H1 (cell line): ENCODE measurements around the gene CDC42EP5. TPM values are rescaled to one million over a fixed set of nuclear protein-coding genes. Genes with fewer than 3 reads are reported as not detected.

Experiments
- CTCF ChIA-PET: fragments of 300-600 bp; sonication (Branson Sonifier 250); formaldehyde crosslinking; loops from one replicate; lab custom pipeline; 2021; ENCODE audit not compliant: partially characterized antibody; lab: Charles Lee
- POLR2A ChIA-PET: fragments of 300-600 bp; sonication (Branson Sonifier 250); formaldehyde crosslinking; loops from one replicate; lab custom pipeline; 2021; ENCODE audit warnings: inconsistent platforms; ENCODE audit not compliant: partially characterized antibody; lab: Charles Lee
- DNase-seq, 2 experiments: peaks; one replicate each; pipeline versions ENCODE4 v3.0.0 to v3.0.0-alpha.2; 2010 to 2022; ENCODE audit warnings: low spot score in 2 of 2, low read depth in 1 of 2, mixed read lengths in 1 of 2
- FAIRE-seq: peaks from 2 replicates; lab custom pipeline; 2011; peaks lifted over from hg19 to GRCh38; lab: Jason Lieb, UNC
- H2AFZ ChIP-seq: 2 replicates; pipeline ENCODE4 v1.8.1; 2012; ENCODE audit warnings: low read length, inconsistent platforms
- H2AK5ac ChIP-seq: 2 replicates; pipeline ENCODE4 v1.6.1; 2013; ENCODE audit warnings: low read depth, low read length
- H2BK120ac ChIP-seq: replicated peaks from 2 replicates; pipeline ENCODE3; 2013; ENCODE audit warnings: low read depth, low read length, inconsistent platforms
- H2BK12ac ChIP-seq: 2 replicates; pipeline ENCODE4 v1.6.1; 2013; ENCODE audit warnings: low read depth, low read length
- H2BK15ac ChIP-seq: 2 replicates; pipeline ENCODE4 v1.6.1; 2013; ENCODE audit warnings: low read length
- H2BK20ac ChIP-seq: 2 replicates; pipeline ENCODE4 v1.6.1; 2013; ENCODE audit warnings: low read length
- H2BK5ac ChIP-seq: 2 replicates; pipeline ENCODE4 v1.6.1; 2013; ENCODE audit warnings: low read depth, low read length
- H3K14ac ChIP-seq: 2 replicates; pipeline ENCODE4 v1.6.1; 2013; ENCODE audit warnings: inconsistent platforms; ENCODE audit not compliant: insufficient read length
- H3K18ac ChIP-seq: 2 replicates; pipeline ENCODE4 v1.6.1; 2013; ENCODE audit warnings: low read length; ENCODE audit errors: extremely low read depth
- H3K23ac ChIP-seq: 2 replicates; pipeline ENCODE4 v1.6.1; 2013; ENCODE audit warnings: inconsistent platforms; ENCODE audit not compliant: insufficient read length
- H3K23me2 ChIP-seq: 2 replicates; pipeline ENCODE4 v1.6.1; 2013; ENCODE audit warnings: low read depth, low read length
- H3K27ac ChIP-seq: 2 replicates; pipeline ENCODE4 v1.6.1; 2011; ENCODE audit warnings: low read depth, low read length, inconsistent platforms
- H3K27me3 ChIP-seq, 4 experiments: replicated peaks in 1 of 4; 1 replicate in 1 of 4; 2 replicates in 3 of 4; pipeline versions ENCODE4 v1.6.1 to v1.8.1; 2011 to 2013; ENCODE audit warnings: low read length in 3 of 4, mild to moderate bottlenecking in 3 of 4, inconsistent platforms in 2 of 4, mixed read lengths in 2 of 4, moderate library complexity in 1 of 4; ENCODE audit not compliant: control insufficient read depth in 3 of 4, insufficient read depth in 3 of 4; ENCODE audit errors: extremely low read depth in 1 of 4
- H3K36me3 ChIP-seq, 4 experiments: 2 replicates each; pipeline versions ENCODE4 v1.6.1 to v1.8.1; 2011 to 2013; ENCODE audit warnings: mild to moderate bottlenecking in 4 of 4, low read length in 3 of 4, moderate library complexity in 2 of 4, control low read depth in 1 of 4, inconsistent platforms in 1 of 4; ENCODE audit not compliant: insufficient read depth in 4 of 4, control insufficient read depth in 2 of 4
- H3K4ac ChIP-seq: replicated peaks from 2 replicates; pipeline ENCODE3; 2013; ENCODE audit warnings: low read length, low read depth, mixed read lengths, inconsistent platforms; ENCODE audit not compliant: insufficient read length
- H3K4me1 ChIP-seq, 4 experiments: replicated peaks in 1 of 4; 1 replicate in 1 of 4; 2 replicates in 3 of 4; pipeline versions ENCODE4 v1.6.1 to v1.8.1; 2011 to 2013; ENCODE audit warnings: low read length in 3 of 4, inconsistent platforms in 2 of 4, mixed read lengths in 1 of 4; ENCODE audit not compliant: insufficient read depth in 4 of 4, control insufficient read depth in 3 of 4
- H3K4me2 ChIP-seq, 2 experiments: 2 replicates each; pipeline versions ENCODE4 v1.6.1 to v1.8.1; 2011 to 2013; ENCODE audit warnings: low read depth in 2 of 2, low read length in 2 of 2, control low read depth in 1 of 2, inconsistent platforms in 1 of 2, mild to moderate bottlenecking in 1 of 2; ENCODE audit not compliant: insufficient read depth in 1 of 2
- H3K4me3 ChIP-seq, 4 experiments: fragments of 200-600, 300-600 bp in 1 of 4; sonication (generic), shearing (Covaris generic), sonication (Bioruptor Twin) in 1 of 4; 2 replicates each; pipeline versions ENCODE4 v1.5.1 to v1.8.1; 2011 to 2016; ENCODE audit warnings: low read length in 4 of 4, low read depth in 3 of 4, control low read depth in 2 of 4, inconsistent platforms in 2 of 4, mild to moderate bottlenecking in 2 of 4, mixed read lengths in 1 of 4, moderate library complexity in 1 of 4; ENCODE audit not compliant: insufficient read depth in 2 of 4; ENCODE audit errors: extremely low read depth in 1 of 4
- H3K56ac ChIP-seq: replicated peaks from 2 replicates; pipeline ENCODE3; 2013; ENCODE audit warnings: low read depth, mild to moderate bottlenecking, mixed read lengths, low read length, inconsistent platforms; ENCODE audit not compliant: insufficient read length
- H3K79me1 ChIP-seq: 2 replicates; pipeline ENCODE4 v1.6.1; 2013; ENCODE audit warnings: low read depth, low read length, control low read depth
- H3K79me2 ChIP-seq, 2 experiments: 2 replicates each; pipeline versions ENCODE4 v1.6.1 to v1.8.1; 2012 to 2013; ENCODE audit warnings: low read length in 2 of 2, mild to moderate bottlenecking in 2 of 2, inconsistent platforms in 1 of 2; ENCODE audit not compliant: insufficient read depth in 2 of 2, control insufficient read depth in 1 of 2
- H3K9ac ChIP-seq, 4 experiments: replicated peaks in 1 of 4; 1 replicate in 1 of 4; 2 replicates in 3 of 4; pipeline versions ENCODE4 v1.6.1 to v1.8.1; 2011 to 2013; ENCODE audit warnings: low read depth in 3 of 4, low read length in 3 of 4, control low read depth in 2 of 4, mild to moderate bottlenecking in 2 of 4, moderate library complexity in 2 of 4, inconsistent platforms in 1 of 4; ENCODE audit errors: extremely low read depth in 1 of 4
- H3K9me3 ChIP-seq, 2 experiments: 2 replicates each; pipeline versions ENCODE4 v1.6.1 to v1.8.1; 2012 to 2013; ENCODE audit warnings: mild to moderate bottlenecking in 2 of 2, moderate library complexity in 2 of 2, control low read depth in 1 of 2, inconsistent platforms in 1 of 2, low read depth in 1 of 2, low read length in 1 of 2, mixed read lengths in 1 of 2; ENCODE audit not compliant: insufficient read depth in 2 of 2
- H4K20me1 ChIP-seq, 2 experiments: replicated peaks in 1 of 2; 2 replicates each; pipeline versions ENCODE3 to v1.8.1; 2011 to 2013; ENCODE audit warnings: inconsistent platforms in 2 of 2, low read length in 2 of 2, mild to moderate bottlenecking in 1 of 2; ENCODE audit not compliant: insufficient read depth in 2 of 2, control insufficient read depth in 1 of 2
- H4K5ac ChIP-seq: 2 replicates; pipeline ENCODE4 v1.6.1; 2013; ENCODE audit warnings: low read length, low read depth, mixed read lengths, inconsistent platforms; ENCODE audit not compliant: insufficient read length
- H4K8ac ChIP-seq: 2 replicates; pipeline ENCODE4 v1.8.0; 2013; ENCODE audit warnings: mild to moderate bottlenecking, moderate library complexity, low read length, inconsistent platforms; ENCODE audit not compliant: insufficient read depth; ENCODE audit errors: extremely low read depth
- H4K91ac ChIP-seq: replicated peaks from 2 replicates; pipeline ENCODE3; 2013; ENCODE audit warnings: low read length, mixed read lengths, inconsistent platforms; ENCODE audit not compliant: insufficient read length
- BACH1 ChIP-seq: IDR thresholded peaks from 2 replicates; pipeline ENCODE4 v1.6.1; 2012; ENCODE audit warnings: low read length, improper control_type of control experiment
- BRCA1 ChIP-seq: IDR thresholded peaks from 2 replicates; pipeline ENCODE4 v1.6.1; 2012; ENCODE audit warnings: low read depth, low read length, improper control_type of control experiment
- CBX5 ChIP-seq: fragments of 300-800, 300-1000 bp; sonication (generic); IDR thresholded peaks from 2 replicates; pipeline ENCODE4 v1.7.1; 2016; ENCODE audit warnings: antibody characterized with exemption, low read length, low read depth
- FOSL1 ChIP-seq: IDR thresholded peaks from 2 replicates; pipeline ENCODE4 v1.6.1; 2011; ENCODE audit warnings: mild to moderate bottlenecking, low read depth, low read length, moderate library complexity; ENCODE audit not compliant: insufficient read depth
- JUND ChIP-seq: IDR thresholded peaks from 2 replicates; pipeline ENCODE4 v1.6.1; 2011; ENCODE audit warnings: mild to moderate bottlenecking, improper control_type of control experiment, low read length
- PHF8 ChIP-seq: fragments of 200-600 bp; sonication (generic); conservative IDR thresholded peaks from 2 replicates; pipeline ENCODE4 v1.7.1; 2012; ENCODE audit warnings: low read depth, mild to moderate bottlenecking, inconsistent platforms, low read length, moderate library complexity
- POLR2A ChIP-seq, 2 experiments: IDR thresholded peaks; 1 replicate in 1 of 2; 2 replicates in 1 of 2; pipeline ENCODE4 v1.6.1; 2011; ENCODE audit warnings: low read depth in 2 of 2, low read length in 2 of 2, mild to moderate bottlenecking in 2 of 2; ENCODE audit errors: control extremely low read depth in 1 of 2
- SP2 ChIP-seq: IDR thresholded peaks from 2 replicates; pipeline ENCODE4 v1.6.1; 2012; ENCODE audit warnings: mild to moderate bottlenecking, low read length, inconsistent platforms
- SUZ12 ChIP-seq: fragments of 200-600 bp; sonication (generic); IDR thresholded peaks from 2 replicates; pipeline ENCODE4 v1.6.1; 2012; ENCODE audit warnings: mild to moderate bottlenecking, inconsistent platforms, low read length, moderate library complexity, mixed read lengths
- ZNF274 ChIP-seq: IDR thresholded peaks from 2 replicates; pipeline ENCODE4 v1.7.0; 2012; ENCODE audit warnings: low read length, borderline replicate concordance; ENCODE audit errors: extremely low read depth
- WGBS, 2 experiments: shearing (Covaris generic) in 1 of 2; methylation state at CpG; one replicate each; pipeline versions ENCODE4 v1.1.6 to v1.1.7; 2013 to 2015; ENCODE audit warnings: low lambda C conversion rate in 2 of 2, mixed read lengths in 2 of 2, inconsistent platforms in 1 of 2, low coverage in 1 of 2, missing lambda C conversion rate in 1 of 2; ENCODE audit not compliant: insufficient replicate concordance in 2 of 2, insufficient coverage in 1 of 2, insufficient read length in 1 of 2; ENCODE audit errors: extremely low coverage in 1 of 2, missing lambda C conversion rate in 1 of 2; 5-methylcytosine and 5-hydroxymethylcytosine counted together
- polyA plus RNA-seq, 7 experiments: library from polyadenylated mRNA; depleted of rRNA in 3 of 7; stranded (reverse) in 5 of 7; unstranded in 2 of 7; fragments of >200 nt in 5 of 7; fragments of 200-250 nt in 2 of 7; gene quantifications; 1 replicate in 5 of 7; 2 replicates in 1 of 7; 4 replicates in 1 of 7; pipeline versions ENCODE4 v1.2.1 to v1.2.3, GENCODE V29; 2011 to 2013; ENCODE audit warnings: missing spikeins in 2 of 7, mixed read lengths in 2 of 7
- total RNA-seq: library from RNA; stranded (reverse); fragmentation: NEBNext Ultra II Directional; extraction: Animal tissue kit (Norgen Biotek cat#: 25700); gene quantifications from 2 replicates; pipeline ENCODE4 v1.2.1, GENCODE V29; 2021

Gene CDC42EP5
- total and polyA plus RNA-seq, 2 of the 8 experiments (the other 6 are each of a cell fraction or from before 2014, with no cell fraction given), result 1.8 to 2.1 TPM

DNA sequence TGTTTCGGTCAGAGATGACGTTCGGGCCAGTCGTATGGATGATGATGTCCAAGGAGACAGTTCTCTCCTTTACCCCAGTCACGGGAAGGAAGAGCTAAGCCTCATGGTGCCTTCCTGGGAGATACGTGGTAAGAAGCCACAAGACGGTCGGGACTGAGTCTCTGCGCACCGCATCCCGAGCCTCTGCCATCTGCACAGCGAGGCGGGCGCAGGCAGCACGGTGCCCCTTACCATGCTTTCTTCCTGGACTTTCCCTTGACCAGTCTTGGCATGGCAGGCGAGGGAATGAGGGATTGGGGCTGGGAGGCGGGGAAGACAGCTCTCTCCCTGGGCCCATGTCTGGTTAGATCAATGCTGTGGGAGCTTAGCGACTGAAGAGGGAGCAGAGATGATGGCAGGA, 19.5 kb upstream of the CDC42EP5 start:
- Histone ChIP-seq H2AK5ac (no peak overlapping the region), H3K9ac (no peak overlapping the region), H3K14ac (no peak overlapping the region), H4K91ac (no peak overlapping the region), H4K5ac (no peak overlapping the region)
- no peak for TF ChIP-seq JUND
- no peak for TF ChIP-seq FOSL1
- TF ChIP-seq PHF8, result no peak
- no peak for TF ChIP-seq CBX5
- no peak for TF ChIP-seq BRCA1
- no peak for TF ChIP-seq ZNF274
- TF ChIP-seq POLR2A (IDR thresholded peaks at IDR 0.05; ENCODE audit: control extremely low read depth in 1 of 2, low read depth in 2 of 2, low read length in 2 of 2), result no peak
- TF ChIP-seq SUZ12, result no peak
- TF ChIP-seq SP2, result no peak
- TF ChIP-seq BACH1, result no peak
- TF ChIP-seq, all 59 proteins: peak for 0
- H3K27me3 ChIP-seq, result no peaks in the 10 kb centered on the region
- H3K27ac ChIP-seq, result no peak overlapping the region
- H2AFZ ChIP-seq, result no peak overlapping the region
- peaks cover 31 to 79% of the 10 kb centered on the region in 2 experiments for H3K9me3 ChIP-seq
- no peak overlapping the region for H2BK12ac ChIP-seq
- FAIRE-seq (no peak), DNase-seq (no peak)
- no peak overlapping the region for H2BK120ac ChIP-seq
- H4K8ac ChIP-seq, result no peak overlapping the region
- no peak overlapping the region for H3K56ac ChIP-seq
- no peaks in the 10 kb centered on the region for H3K23me2 ChIP-seq
- no peak overlapping the region for H2BK20ac ChIP-seq
- H3K79me2 ChIP-seq, result no peaks in the 10 kb centered on the region
- no peak overlapping the region for H3K4me3 ChIP-seq
- ChIA-PET CTCF (no interaction called here), POLR2A (no interaction called here)
- no peak overlapping the region for H3K18ac ChIP-seq
- WGBS, 2 experiments, result 81% methylated on average over 18 of the region's 18 CpGs; no CpG with 5 or more reads in 1 of the 2 experiments
- no peak overlapping the region for H2BK5ac ChIP-seq
- no peak overlapping the region for H3K4ac ChIP-seq
- no peak overlapping the region for H2BK15ac ChIP-seq
- H4K20me1 ChIP-seq, result no peaks in the 10 kb centered on the region
- no peaks in the 10 kb centered on the region for H3K36me3 ChIP-seq
- H3K79me1 ChIP-seq, result no peaks in the 10 kb centered on the region
- no peaks in the 10 kb centered on the region for H3K4me1 ChIP-seq
- no peak overlapping the region for H3K4me2 ChIP-seq
- no peak overlapping the region for H3K23ac ChIP-seq
